HepG2 (cell line): ENCODE results near the gene ABI2.

Experiments used
- CTCF ChIP-seq: sonication (generic); formaldehyde crosslinking; IDR thresholded peaks from 2 replicates; pipeline ENCODE4 v1.5.0; 2020; ENCODE audit warnings: mild to moderate bottlenecking, missing genetic modification reagents, moderate library complexity
- FOSL1 ChIP-seq: sonication (generic); formaldehyde crosslinking; IDR thresholded peaks from 2 replicates; pipeline ENCODE4 v1.9.0; 2021; ENCODE audit warnings: missing genetic modification reagents, borderline replicate concordance
- HOMEZ ChIP-seq: IDR thresholded peaks from 2 replicates; pipeline ENCODE4 v1.6.1; 2016; ENCODE audit warnings: low read depth
- MAX ChIP-seq: IDR thresholded peaks from 2 replicates; pipeline ENCODE4 v1.6.1; 2012; ENCODE audit warnings: inconsistent platforms
- MTF2 ChIP-seq: sonication (generic); formaldehyde crosslinking; IDR thresholded peaks from 2 replicates; pipeline ENCODE4 v1.5.0; 2020; ENCODE audit warnings: missing genetic modification reagents, borderline replicate concordance
- SUZ12 ChIP-seq: fragments of 150-350 bp; IDR thresholded peaks from 2 replicates; pipeline ENCODE4 v1.6.1; 2014; ENCODE audit warnings: low read depth, low read length
- ZFP36 ChIP-seq: fragments of 150-350 bp; IDR thresholded peaks from 2 replicates; pipeline ENCODE4 v1.6.1; 2018; ENCODE audit warnings: borderline replicate concordance, low read length, low read depth; ENCODE audit not compliant: partially characterized antibody
- ZFYVE20 ChIP-seq: sonication (generic); formaldehyde crosslinking; IDR thresholded peaks from 2 replicates; pipeline ENCODE4 v1.8.0; 2023; ENCODE audit warnings: low read depth, mild to moderate bottlenecking, moderate library complexity, missing genetic modification reagents, borderline replicate concordance
- ZNF24 ChIP-seq: fragments of 450-650 bp; IDR thresholded peaks from 2 replicates; pipeline ENCODE4 v1.6.1; 2017; ENCODE audit warnings: antibody characterized with exemption, mild to moderate bottlenecking
- ZNF280D ChIP-seq: sonication (generic); formaldehyde crosslinking; IDR thresholded peaks from 2 replicates; pipeline ENCODE4 v1.5.1; 2020; ENCODE audit warnings: mild to moderate bottlenecking, missing genetic modification reagents
- ZNF558 ChIP-seq: sonication (generic); formaldehyde crosslinking; IDR thresholded peaks from 2 replicates; pipeline ENCODE4 v1.9.0; 2022; ENCODE audit warnings: mild to moderate bottlenecking, missing genetic modification reagents, borderline replicate concordance

GRCh38 chr2:203338322-203338721 lies 10.1 kb downstream of the ABI2 start:
- TF ChIP-seq ZNF24 (no peak), MTF2 (CRISPR knock-in tag) (no peak), ZFYVE20 (CRISPR knock-in tag) (no peak), SUZ12 (no peak), MAX (no peak), HOMEZ (no peak), ZNF280D (CRISPR knock-in tag) (no peak), CTCF (CRISPR knock-in tag) (no peak), ZFP36 (no peak), ZNF558 (CRISPR knock-in tag) (no peak), FOSL1 (no peak)
